GM18873 (cell line): ENCODE results near the gene TRIM64.
"Not testable (repeated sequence)": the region's sequence is repeated elsewhere in the genome, so short reads cannot be mapped to it uniquely, and the experiment has no call there.

ENCODE experiments used
- ATAC-seq: cut with Tn5 transposase; IDR thresholded peaks from one replicate; pipeline ENCODE4 v1.9.1; 2021; ENCODE audit warnings: mild to moderate bottlenecking, moderate library complexity, moderate number of reproducible peaks; ENCODE audit not compliant: unreplicated experiment, low FRiP score

The TRIM64 gene, protein sequence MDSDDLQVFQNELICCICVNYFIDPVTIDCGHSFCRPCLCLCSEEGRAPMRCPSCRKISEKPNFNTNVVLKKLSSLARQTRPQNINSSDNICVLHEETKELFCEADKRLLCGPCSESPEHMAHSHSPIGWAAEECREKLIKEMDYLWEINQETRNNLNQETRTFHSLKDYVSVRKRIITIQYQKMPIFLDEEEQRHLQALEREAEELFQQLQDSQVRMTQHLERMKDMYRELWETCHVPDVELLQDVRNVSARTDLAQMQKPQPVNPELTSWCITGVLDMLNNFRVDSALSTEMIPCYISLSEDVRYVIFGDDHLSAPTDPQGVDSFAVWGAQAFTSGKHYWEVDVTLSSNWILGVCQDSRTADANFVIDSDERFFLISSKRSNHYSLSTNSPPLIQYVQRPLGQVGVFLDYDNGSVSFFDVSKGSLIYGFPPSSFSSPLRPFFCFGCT

GRCh38 chr11:89965737-89966136 is at the start of gene TRIM64:
Gene TRIM64 (plus strand): TSS chr11:89966037. CDS start chr11:89968504, 2,467 bp downstream.
- not testable (repeated sequence) for ATAC-seq

GRCh38 chr11:89922195-89922660 is 43.6 kb upstream of the TRIM64 start, which contains the start of gene TRIM49D1:
Gene TRIM49D1 (minus strand): TSS chr11:89922245. CDS start chr11:89917710, 4,535 bp downstream.
- ATAC-seq: no peak

- ATAC-seq: not testable (repeated sequence)
Measured at GRCh38 chr11:89923764-89924163, 42.1 kb upstream of the TRIM64 start, which contains the start of gene TRIM49D2. Gene TRIM49D2 (plus strand): TSS chr11:89924064. CDS start chr11:89926762, 2,698 bp downstream.

GRCh38 chr11:89960833-89961232 is 5.0 kb upstream of the TRIM64 start:
- ATAC-seq: not testable (repeated sequence)
